ENCODE results near the gene SRRD.
"Not testable (repeated sequence)": the region's sequence is repeated elsewhere in the genome, so short reads cannot be mapped to it uniquely, and the experiment has no call there.

The SRRD gene

DNA sequence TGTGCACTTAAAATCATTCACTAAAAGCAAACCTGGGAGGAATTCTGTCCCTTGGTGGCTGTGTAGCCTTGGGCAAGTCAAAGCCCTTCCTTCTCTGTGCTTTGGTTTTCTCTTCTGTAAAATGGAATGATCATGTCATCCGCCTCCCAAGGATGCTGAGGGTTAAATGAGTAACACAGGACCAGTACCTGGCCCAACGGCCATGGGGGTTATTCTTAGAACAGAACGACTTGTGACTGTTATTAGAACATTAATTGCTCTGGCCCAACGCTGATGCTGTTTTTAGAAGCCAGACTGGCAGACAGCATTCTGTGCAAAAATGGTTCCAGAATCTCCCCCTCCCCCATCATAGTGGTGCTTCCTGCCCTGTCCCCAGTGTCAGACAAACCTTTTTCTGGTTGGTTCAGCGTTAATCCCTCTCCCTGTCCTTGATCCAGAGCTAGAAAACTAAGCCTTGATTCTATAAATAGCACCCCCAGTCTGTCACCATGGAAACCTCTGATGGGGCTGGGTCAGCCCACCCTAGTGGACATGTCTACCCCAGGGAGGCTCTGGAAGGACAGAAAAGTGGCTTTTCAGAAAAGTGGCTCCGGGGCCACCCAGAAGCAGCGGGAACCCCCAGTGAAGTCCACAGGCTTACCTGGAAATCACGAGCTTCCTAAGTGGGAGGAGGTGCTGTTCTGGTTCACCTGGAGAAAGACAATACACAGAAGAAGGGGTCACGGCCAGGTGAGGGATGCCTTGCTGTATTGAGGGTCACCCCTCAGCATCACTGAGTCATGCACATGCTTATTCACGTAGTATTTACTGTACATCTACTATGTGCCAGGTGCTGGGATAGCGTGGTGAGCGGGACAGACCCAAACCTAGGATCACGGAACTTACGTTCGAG, 44.1 kb downstream of the SRRD start:
- Histone ChIP-seq H3K36me3 (ENCODE audit: insufficient read depth, low read depth, low read length) (peaks cover 84% of the 10 kb centered on the region), H3K4me1 (ENCODE audit: insufficient read depth, low read length) (no peaks in the 10 kb centered on the region), H3K27me3 (ENCODE audit: insufficient read depth, low read length) (no peaks in the 10 kb centered on the region), H3K9ac (ENCODE audit: low read depth, low read length) (no peak overlapping the region), H3K4me3 (ENCODE audit: low read length) (no peak overlapping the region), H3K9me3 (ENCODE audit: insufficient read depth, low read depth, low read length) (no peaks in the 10 kb centered on the region), H3K27ac (ENCODE audit: low read length) (no peak overlapping the region)

DNA sequence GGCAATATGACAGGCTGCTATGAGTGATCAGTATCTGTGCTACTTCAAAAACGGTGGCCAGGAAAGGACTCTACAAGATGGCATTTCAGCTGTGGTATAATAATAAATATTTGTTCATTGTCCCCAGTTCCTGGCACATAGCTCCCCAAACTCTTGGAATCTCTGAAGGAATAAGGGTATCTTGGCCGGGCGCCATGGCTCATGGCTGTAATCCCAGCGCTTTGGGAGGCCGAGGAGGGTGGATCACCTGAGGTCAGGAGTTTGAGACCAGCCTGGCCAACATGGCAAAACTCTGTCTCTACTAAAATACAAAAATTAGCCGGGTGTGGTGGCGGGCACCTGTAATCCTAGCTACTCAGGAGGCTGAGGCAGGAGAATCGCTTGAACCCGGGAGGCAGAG, 44.8 kb downstream of the SRRD start:
- not testable (repeated sequence) for H3K4me3 ChIP-seq (ENCODE audit: low read length); H3K27ac ChIP-seq (ENCODE audit: low read length); H3K4me1 ChIP-seq (ENCODE audit: insufficient read depth, low read length); H3K9ac ChIP-seq (ENCODE audit: low read depth, low read length); H3K9me3 ChIP-seq (ENCODE audit: insufficient read depth, low read depth, low read length); H3K27me3 ChIP-seq (ENCODE audit: insufficient read depth, low read length)
- peaks cover 87% of the 10 kb centered on the region for H3K36me3 ChIP-seq (ENCODE audit: insufficient read depth, low read depth, low read length)

DNA sequence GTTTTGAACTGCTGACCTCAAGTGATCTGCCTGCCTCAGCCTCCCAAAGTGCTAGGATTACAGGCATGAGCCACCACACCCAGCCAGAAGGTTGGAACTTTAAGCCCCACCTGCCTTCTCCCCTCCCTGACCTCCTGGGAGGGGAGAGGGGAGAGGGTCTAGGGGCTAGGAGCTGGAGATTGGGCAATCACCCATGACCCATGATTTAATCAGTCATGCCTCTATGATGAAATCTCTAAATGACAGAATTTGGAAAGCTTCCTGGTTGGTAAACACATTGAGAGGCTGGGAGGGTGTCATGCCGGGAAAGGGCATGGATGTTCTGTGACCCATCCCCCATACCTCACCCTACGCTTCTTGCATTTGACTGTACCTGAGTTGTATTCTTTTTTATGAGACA, 45.7 kb downstream of the SRRD start:
- Histone ChIP-seq H3K4me1 (ENCODE audit: insufficient read depth, low read length) (no peaks in the 10 kb centered on the region), H3K36me3 (ENCODE audit: insufficient read depth, low read depth, low read length) (peaks cover 83% of the 10 kb centered on the region)

DNA sequence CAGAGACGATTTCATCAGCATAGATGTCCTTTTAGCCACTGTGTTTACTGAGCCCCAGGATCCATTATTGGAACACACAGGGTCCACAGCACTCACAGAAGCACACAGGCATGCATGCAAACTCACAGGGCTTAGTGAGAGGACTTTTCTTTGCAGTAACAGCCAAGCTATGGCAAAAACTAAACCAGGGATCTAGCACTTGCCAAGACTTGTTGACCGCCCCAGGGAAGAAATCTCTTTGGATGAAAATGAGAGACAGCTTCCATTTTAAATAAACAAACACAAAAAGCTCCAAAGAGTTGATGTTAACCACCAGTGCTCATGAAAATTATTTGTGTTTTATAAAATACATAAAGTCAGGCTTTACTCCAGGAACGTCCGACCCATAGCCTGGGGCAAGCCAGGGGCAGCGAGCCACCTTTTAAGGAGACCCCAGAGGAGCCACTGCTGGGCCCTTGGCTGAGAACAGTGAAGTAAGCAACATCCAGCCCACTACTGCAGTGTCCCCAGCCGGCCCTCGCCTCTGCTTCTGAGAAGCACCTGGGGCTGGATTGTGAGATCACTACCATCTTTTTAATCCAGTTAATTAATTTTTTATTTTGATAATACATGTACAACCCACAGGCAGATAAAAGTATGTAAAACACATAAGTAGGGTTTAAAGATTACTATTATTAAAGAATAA, 50.6 kb downstream of the SRRD start:
- Histone ChIP-seq H3K4me1 (ENCODE audit: insufficient read depth, low read length) (no peaks in the 10 kb centered on the region), H3K4me3 (ENCODE audit: low read length) (no peak overlapping the region), H3K9ac (ENCODE audit: low read depth, low read length) (no peak overlapping the region), H3K27me3 (ENCODE audit: insufficient read depth, low read length) (no peaks in the 10 kb centered on the region), H3K36me3 (ENCODE audit: insufficient read depth, low read depth, low read length) (peaks cover 77% of the 10 kb centered on the region), H3K27ac (ENCODE audit: low read length) (no peak overlapping the region), H3K9me3 (ENCODE audit: insufficient read depth, low read depth, low read length) (no peaks in the 10 kb centered on the region)

More for the DNA sequence above, 45.7 kb downstream of the SRRD start:
- Histone ChIP-seq H3K27me3 (ENCODE audit: insufficient read depth, low read length) (no peaks in the 10 kb centered on the region), H3K27ac (ENCODE audit: low read length) (no peak overlapping the region), H3K9ac (ENCODE audit: low read depth, low read length) (no peak overlapping the region), H3K9me3 (ENCODE audit: insufficient read depth, low read depth, low read length) (no peaks in the 10 kb centered on the region), H3K4me3 (ENCODE audit: low read length) (no peak overlapping the region)

DNA sequence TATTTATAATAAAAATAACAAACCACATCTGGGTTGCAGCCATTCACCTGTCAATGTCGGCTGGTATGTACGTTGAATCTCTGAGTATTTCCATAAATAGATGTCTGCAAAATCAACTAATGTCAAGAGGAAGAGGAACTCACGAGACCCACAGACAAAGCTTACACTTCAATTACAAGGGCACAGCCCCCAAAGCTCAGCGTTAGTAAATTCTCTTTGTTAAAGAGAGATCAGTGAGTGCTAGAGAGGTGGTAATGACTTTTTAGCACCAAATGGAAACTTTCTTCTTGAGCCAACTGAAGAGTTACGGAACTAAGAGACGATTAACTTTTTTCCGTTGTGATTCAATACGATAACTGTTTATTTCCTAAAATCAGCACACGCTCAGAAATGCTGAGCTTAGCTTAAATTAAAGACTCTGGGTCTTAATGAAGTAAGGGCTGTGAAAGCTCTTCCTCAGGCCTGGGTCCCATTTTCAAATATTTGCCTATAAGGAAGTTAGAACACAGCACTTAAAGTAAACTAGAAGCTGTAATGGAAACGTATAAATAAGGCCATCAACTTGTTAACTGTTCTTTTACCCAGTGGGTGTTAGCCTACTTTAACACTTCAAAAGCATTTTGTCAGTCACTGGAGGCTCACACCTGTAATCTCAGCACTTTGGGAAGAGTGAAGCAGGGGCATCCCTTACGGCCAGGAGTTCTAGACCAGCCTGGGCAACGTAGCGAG, 51.4 kb downstream of the SRRD start:
- Histone ChIP-seq H3K36me3 (ENCODE audit: insufficient read depth, low read depth, low read length) (peaks cover 77% of the 10 kb centered on the region), H3K4me1 (ENCODE audit: insufficient read depth, low read length) (no peaks in the 10 kb centered on the region), H3K4me3 (ENCODE audit: low read length) (no peak overlapping the region), H3K27me3 (ENCODE audit: insufficient read depth, low read length) (no peaks in the 10 kb centered on the region), H3K9ac (ENCODE audit: low read depth, low read length) (no peak overlapping the region), H3K9me3 (ENCODE audit: insufficient read depth, low read depth, low read length) (no peaks in the 10 kb centered on the region), H3K27ac (ENCODE audit: low read length) (no peak overlapping the region)

DNA sequence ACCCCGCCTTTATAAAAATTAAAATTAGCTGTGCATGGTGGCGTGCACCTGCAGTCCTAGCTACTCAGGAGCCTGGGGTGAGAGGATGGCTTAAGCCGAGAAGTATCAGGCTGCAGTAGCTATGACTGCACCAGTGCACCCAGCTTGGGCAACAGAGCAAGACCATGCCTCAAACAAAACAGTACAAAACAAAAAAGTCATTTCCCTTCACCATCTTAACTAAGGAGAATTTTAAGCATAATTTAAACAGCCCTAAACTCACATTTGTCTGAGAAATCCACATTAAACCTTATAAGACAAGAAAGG, 51.9 kb downstream of the SRRD start:
- peaks cover 80% of the 10 kb centered on the region for H3K36me3 ChIP-seq (ENCODE audit: insufficient read depth, low read depth, low read length)
- no peaks in the 10 kb centered on the region for H3K9me3 ChIP-seq (ENCODE audit: insufficient read depth, low read depth, low read length)
- no peak overlapping the region for H3K9ac ChIP-seq (ENCODE audit: low read depth, low read length)
- no peak overlapping the region for H3K4me3 ChIP-seq (ENCODE audit: low read length)
- H3K27ac ChIP-seq (ENCODE audit: low read length) = no peak overlapping the region
- H3K4me1 ChIP-seq (ENCODE audit: insufficient read depth, low read length) = no peaks in the 10 kb centered on the region
- no peaks in the 10 kb centered on the region for H3K27me3 ChIP-seq (ENCODE audit: insufficient read depth, low read length)

DNA sequence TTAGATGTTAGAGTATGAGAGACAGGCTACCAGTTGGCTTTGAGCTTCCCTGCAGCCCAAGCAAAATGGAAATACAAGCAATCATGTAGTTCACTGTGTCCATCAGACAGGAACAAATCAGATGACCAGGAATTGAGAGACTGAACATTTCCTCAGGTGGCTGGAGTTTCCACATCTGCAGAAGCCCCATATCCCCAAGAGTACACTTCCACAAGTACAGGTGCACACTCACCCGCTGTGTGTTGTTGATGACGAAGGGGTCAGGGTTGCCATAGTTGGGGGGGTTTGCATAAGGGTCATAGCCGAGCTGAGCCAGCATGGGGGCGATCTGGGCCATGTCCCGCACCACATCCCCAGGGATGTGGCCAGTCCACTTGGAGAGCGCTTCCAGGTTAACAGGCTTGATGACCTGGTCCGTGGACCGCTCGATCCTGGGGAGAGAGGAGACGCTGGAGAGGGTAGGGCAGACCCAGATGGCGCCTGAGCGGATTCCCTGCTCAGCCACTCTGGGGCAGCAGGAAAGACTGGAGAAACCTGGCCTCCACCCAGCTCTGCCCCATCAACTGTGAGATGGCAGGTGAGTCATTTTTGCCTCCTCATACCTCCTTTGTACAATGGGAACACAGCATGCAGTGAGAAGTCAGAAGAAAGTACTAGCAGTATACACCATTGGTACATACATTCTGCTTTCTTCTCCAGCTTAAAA, 52.5 kb downstream of the SRRD start:
- H3K27me3 ChIP-seq (ENCODE audit: insufficient read depth, low read length) = no peaks in the 10 kb centered on the region
- no peak overlapping the region for H3K27ac ChIP-seq (ENCODE audit: low read length)
- no peaks in the 10 kb centered on the region for H3K4me1 ChIP-seq (ENCODE audit: insufficient read depth, low read length)
- no peaks in the 10 kb centered on the region for H3K9me3 ChIP-seq (ENCODE audit: insufficient read depth, low read depth, low read length)
- no peak overlapping the region for H3K9ac ChIP-seq (ENCODE audit: low read depth, low read length)
- H3K36me3 ChIP-seq (ENCODE audit: insufficient read depth, low read depth, low read length) = peaks cover 81% of the 10 kb centered on the region
- H3K4me3 ChIP-seq (ENCODE audit: low read length) = no peak overlapping the region

DNA sequence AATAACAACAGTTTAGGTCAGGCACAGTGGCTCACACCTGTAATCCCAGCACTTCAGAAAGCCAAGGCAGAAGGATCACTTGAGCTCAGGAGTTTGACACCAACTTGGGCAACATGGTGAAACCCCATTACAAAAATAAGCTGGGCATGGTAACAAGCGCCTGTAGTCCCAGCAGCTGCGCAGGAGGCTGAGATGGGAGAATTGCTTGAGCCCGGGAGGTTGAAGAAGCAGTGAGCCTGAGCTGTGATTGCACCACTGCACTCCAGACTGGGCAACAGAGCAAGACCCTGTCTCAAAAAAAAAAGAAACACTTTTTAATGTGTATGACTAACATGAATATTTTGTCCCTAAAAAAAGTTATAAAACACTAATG, 53.1 kb downstream of the SRRD start:
- Histone ChIP-seq H3K4me3 (ENCODE audit: low read length) (no peak overlapping the region), H3K36me3 (ENCODE audit: insufficient read depth, low read depth, low read length) (peaks cover 76% of the 10 kb centered on the region), H3K27me3 (ENCODE audit: insufficient read depth, low read length) (no peaks in the 10 kb centered on the region), H3K9me3 (ENCODE audit: insufficient read depth, low read depth, low read length) (no peaks in the 10 kb centered on the region), H3K9ac (ENCODE audit: low read depth, low read length) (no peak overlapping the region), H3K27ac (ENCODE audit: low read length) (no peak overlapping the region), H3K4me1 (ENCODE audit: insufficient read depth, low read length) (no peaks in the 10 kb centered on the region)

DNA sequence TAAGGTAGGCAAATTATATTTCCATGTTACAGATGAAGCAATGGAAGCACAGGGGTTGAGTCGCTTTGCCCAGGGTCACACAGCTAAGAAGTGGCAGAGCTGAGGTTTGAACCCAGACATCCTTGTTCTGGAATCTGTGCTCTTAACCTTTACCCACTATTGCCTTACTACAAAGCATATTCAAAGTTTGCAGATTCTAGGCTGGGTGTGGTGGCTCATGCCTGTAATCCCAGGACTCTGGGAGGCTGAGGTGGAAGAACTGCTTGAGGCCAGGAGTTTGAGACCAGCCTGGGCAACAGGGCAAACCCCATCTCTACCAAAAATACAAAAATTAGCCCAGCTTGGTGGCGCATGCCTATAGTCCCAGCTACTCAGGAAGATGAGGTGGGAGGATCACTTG, 56.4 kb downstream of the SRRD start:
- Histone ChIP-seq H3K36me3 (ENCODE audit: insufficient read depth, low read depth, low read length) (peaks cover 70% of the 10 kb centered on the region), H3K9ac (ENCODE audit: low read depth, low read length) (no peak overlapping the region), H3K27me3 (ENCODE audit: insufficient read depth, low read length) (no peaks in the 10 kb centered on the region), H3K27ac (ENCODE audit: low read length) (no peak overlapping the region), H3K4me1 (ENCODE audit: insufficient read depth, low read length) (no peaks in the 10 kb centered on the region), H3K4me3 (ENCODE audit: low read length) (no peak overlapping the region), H3K9me3 (ENCODE audit: insufficient read depth, low read depth, low read length) (no peaks in the 10 kb centered on the region)

DNA sequence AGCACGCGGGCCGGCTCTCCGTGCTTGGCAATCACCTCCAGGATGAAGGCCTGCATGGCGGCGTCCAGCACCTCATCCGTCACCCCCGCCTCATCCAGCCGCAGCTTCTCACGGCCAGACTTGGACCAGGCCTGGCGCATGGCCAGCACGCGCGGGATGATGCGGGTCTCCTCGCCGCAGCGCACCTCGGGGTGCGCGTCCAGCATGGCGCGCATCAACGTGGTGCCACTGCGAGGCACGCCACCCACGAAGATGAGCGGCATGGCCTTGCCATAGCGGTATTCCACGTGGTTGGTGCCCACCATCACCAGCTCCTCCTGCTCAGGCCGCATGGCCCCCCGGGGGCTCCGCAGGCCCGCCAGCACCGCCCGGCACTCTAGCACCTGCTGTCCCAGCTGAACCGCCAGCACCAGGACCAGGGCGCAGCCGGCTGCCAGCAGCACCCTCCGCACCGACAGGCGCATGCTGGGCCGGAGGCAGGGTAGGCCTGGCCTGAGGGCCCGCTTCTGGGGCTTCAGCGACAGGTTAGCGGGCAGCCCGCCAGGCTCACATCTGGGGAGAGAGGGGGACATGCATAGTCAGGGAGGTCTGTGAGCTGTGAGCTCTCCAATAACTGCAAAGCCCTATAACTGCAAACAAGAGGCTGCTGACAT, 57.6 kb downstream of the SRRD start:
- Histone ChIP-seq H3K9me3 (ENCODE audit: insufficient read depth, low read depth, low read length) (no peaks in the 10 kb centered on the region), H3K36me3 (ENCODE audit: insufficient read depth, low read depth, low read length) (peaks cover 59% of the 10 kb centered on the region), H3K27ac (ENCODE audit: low read length) (no peak overlapping the region), H3K27me3 (ENCODE audit: insufficient read depth, low read length) (no peaks in the 10 kb centered on the region), H3K4me1 (ENCODE audit: insufficient read depth, low read length) (no peaks in the 10 kb centered on the region), H3K4me3 (ENCODE audit: low read length) (no peak overlapping the region), H3K9ac (ENCODE audit: low read depth, low read length) (no peak overlapping the region)

DNA sequence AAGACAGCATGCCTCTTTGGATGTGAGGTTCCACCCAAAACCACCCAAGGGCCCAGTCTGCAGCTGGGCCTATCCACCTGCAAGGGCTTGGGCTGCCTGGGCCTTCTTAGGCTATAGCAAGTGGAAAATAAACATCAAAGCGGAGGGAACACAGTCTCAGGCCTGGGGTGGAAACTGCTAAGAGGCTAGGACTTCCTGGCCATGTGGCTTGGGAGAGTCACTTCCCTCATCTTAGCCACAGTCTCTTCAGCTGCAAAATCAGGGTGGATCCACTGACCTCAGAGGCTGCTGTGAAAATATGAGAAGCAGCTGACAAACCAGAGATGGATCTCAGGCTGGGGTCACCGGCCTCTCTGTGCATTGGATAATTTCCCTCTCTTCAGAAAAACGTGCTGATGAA, 59.2 kb downstream of the SRRD start:
- Histone ChIP-seq H3K27me3 (ENCODE audit: insufficient read depth, low read length) (no peaks in the 10 kb centered on the region), H3K4me3 (ENCODE audit: low read length) (no peak overlapping the region), H3K27ac (ENCODE audit: low read length) (no peak overlapping the region), H3K9ac (ENCODE audit: low read depth, low read length) (no peak overlapping the region), H3K9me3 (ENCODE audit: insufficient read depth, low read depth, low read length) (no peaks in the 10 kb centered on the region), H3K36me3 (ENCODE audit: insufficient read depth, low read depth, low read length) (peaks cover 53% of the 10 kb centered on the region), H3K4me1 (ENCODE audit: insufficient read depth, low read length) (no peaks in the 10 kb centered on the region)

All from iPS-20b (cell line).